Measurements from ENCODE around the gene CDYL.

The CDYL gene

DNA sequence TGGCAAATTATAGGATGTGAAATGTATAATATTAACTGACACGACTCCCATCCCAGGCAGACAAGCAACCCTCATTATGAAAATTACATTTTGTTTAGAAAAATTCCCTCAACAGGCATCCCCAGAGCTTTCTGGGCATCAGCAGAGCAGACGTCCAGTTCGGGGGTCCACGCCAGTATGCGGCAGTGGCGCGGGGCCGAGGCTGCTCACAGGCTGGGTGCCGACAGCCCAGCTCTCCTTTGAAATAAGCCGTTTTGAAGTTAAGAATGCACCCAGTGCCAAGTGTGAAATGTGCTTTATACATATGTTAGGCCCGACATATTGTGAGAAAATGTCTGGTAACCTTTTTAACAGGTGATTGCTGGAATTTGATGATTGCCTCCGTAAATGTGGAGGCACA lies 177.2 kb downstream of the CDYL start:
- Histone ChIP-seq H3K4me3 (ENCODE audit: low read length) (no peak overlapping the region), H4K20me1 (ENCODE audit: control insufficient read depth, insufficient read depth, low read depth, low read length) (no peaks in the 10 kb centered on the region), H3K9me2 (replicated peaks; ENCODE audit: control insufficient read depth, low read length) (no peaks in the 10 kb centered on the region), H3K4me1 (ENCODE audit: control insufficient read depth, low read length) (no peaks in the 10 kb centered on the region), H3K79me2 (ENCODE audit: control insufficient read depth, low read length) (no peaks in the 10 kb centered on the region), H3K4me2 (ENCODE audit: low read length) (no peak overlapping the region), H3F3A (ENCODE audit: control insufficient read depth, insufficient read depth) (no peaks in the 10 kb centered on the region), H3K36me3 (ENCODE audit: control insufficient read depth, low read length) (no peaks in the 10 kb centered on the region; the same call in 1 of the 2 replicates), H3K9me3 (ENCODE audit: control insufficient read depth, insufficient read depth, low read length) (no peaks in the 10 kb centered on the region), H3K27me3 (ENCODE audit: control insufficient read depth, low read length) (no peaks in the 10 kb centered on the region), H3K27ac (ENCODE audit: low read depth, low read length) (no peak overlapping the region)
- TF ChIP-seq, protein P1, sequence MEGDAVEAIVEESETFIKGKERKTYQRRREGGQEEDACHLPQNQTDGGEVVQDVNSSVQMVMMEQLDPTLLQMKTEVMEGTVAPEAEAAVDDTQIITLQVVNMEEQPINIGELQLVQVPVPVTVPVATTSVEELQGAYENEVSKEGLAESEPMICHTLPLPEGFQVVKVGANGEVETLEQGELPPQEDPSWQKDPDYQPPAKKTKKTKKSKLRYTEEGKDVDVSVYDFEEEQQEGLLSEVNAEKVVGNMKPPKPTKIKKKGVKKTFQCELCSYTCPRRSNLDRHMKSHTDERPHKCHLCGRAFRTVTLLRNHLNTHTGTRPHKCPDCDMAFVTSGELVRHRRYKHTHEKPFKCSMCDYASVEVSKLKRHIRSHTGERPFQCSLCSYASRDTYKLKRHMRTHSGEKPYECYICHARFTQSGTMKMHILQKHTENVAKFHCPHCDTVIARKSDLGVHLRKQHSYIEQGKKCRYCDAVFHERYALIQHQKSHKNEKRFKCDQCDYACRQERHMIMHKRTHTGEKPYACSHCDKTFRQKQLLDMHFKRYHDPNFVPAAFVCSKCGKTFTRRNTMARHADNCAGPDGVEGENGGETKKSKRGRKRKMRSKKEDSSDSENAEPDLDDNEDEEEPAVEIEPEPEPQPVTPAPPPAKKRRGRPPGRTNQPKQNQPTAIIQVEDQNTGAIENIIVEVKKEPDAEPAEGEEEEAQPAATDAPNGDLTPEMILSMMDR (IDR thresholded peaks at IDR 0.05; ENCODE audit: low read depth, low read length, poor library complexity, severe bottlenecking) = no peak
- TF ChIP-seq EZH2phosphoT487 (IDR thresholded peaks at IDR 0.05; ENCODE audit: borderline replicate concordance, low read length) = no peak

DNA sequence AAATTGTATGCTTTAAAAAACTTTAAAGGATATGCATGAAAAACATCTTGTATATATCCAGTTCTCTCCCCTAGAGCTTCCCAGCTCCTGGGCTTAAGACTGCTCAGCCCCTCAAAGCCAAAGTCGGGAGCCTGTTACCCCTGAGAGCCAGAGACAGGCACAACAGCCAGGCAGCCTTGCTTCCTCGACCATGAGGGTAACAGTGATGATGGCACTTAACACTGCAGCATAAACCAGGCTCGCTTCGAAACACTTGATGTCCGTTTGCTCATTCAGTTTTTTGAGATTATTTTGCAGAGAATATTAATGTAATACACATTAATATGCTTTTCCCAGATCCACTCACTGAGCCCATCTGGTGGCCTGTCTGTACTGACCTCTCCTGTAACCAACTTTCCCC lies 180.4 kb downstream of the CDYL start:
- H4K20me1 ChIP-seq (ENCODE audit: control insufficient read depth, insufficient read depth, low read depth, low read length) = no peaks in the 10 kb centered on the region
- no peak overlapping the region for H3K4me2 ChIP-seq (ENCODE audit: low read length)
- H3K79me2 ChIP-seq (ENCODE audit: control insufficient read depth, low read length) = no peaks in the 10 kb centered on the region
- no peaks in the 10 kb centered on the region for H3K4me1 ChIP-seq (ENCODE audit: control insufficient read depth, low read length)
- no peaks in the 10 kb centered on the region for H3F3A ChIP-seq (ENCODE audit: control insufficient read depth, insufficient read depth)
- no peaks in the 10 kb centered on the region for H3K9me3 ChIP-seq (ENCODE audit: control insufficient read depth, insufficient read depth, low read length)
- H3K27ac ChIP-seq (ENCODE audit: low read depth, low read length) = no peak overlapping the region
- TF ChIP-seq, protein P1 (IDR thresholded peaks at IDR 0.05; ENCODE audit: low read depth, low read length, poor library complexity, severe bottlenecking) = no peak
- no peak for TF ChIP-seq EZH2phosphoT487 (IDR thresholded peaks at IDR 0.05; ENCODE audit: borderline replicate concordance, low read length)
- no peaks in the 10 kb centered on the region for H3K9me2 ChIP-seq (replicated peaks; ENCODE audit: control insufficient read depth, low read length)
- peaks cover 4% of the 10 kb centered on the region; the same call in 1 of the 2 replicates for H3K27me3 ChIP-seq (ENCODE audit: control insufficient read depth, low read length)
- H3K4me3 ChIP-seq (ENCODE audit: low read length) = no peak overlapping the region
- no peaks in the 10 kb centered on the region; the same call in 1 of the 2 replicates for H3K36me3 ChIP-seq (ENCODE audit: control insufficient read depth, low read length)

DNA sequence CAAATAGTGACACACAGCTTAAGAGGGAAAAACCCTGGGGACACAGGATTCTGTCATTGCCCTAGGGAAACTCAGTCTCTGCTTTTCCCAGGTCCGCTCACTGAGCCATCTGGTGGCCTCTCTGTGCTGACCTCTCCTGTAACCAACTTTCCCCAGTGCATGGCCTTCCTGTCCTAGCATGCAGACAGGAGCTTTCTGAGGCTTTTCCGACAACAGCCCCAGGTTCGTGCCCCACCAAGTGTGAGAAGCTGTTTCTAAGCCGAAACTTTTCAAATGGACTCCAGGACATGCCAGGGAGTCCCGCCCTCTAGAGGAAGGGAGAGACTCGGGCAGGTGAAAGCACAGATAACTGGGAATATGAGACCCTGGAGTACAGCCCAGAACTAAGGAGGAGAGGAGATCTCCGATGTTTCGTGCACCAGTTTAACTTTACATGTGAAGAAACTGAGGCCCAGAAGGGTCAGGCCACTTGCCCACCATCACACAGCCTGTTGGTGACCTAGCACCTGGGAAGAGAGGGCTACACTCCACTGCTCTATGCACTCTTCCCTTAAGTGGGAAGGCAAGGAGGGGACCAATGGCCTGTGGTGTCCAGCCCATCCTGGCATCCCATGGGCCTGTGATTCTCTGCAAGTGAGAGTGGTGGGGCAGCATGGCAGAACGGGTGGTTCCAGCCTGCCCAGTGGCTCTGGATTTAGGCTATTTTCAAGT lies 181.5 kb downstream of the CDYL start:
- H3K4me1 ChIP-seq (ENCODE audit: control insufficient read depth, low read length) = no peaks in the 10 kb centered on the region
- TF ChIP-seq, protein P1 (IDR thresholded peaks at IDR 0.05; ENCODE audit: low read depth, low read length, poor library complexity, severe bottlenecking) = no peak
- TF ChIP-seq EZH2phosphoT487 (IDR thresholded peaks at IDR 0.05; ENCODE audit: borderline replicate concordance, low read length) = no peak
- H3K4me3 ChIP-seq (ENCODE audit: low read length) = no peak overlapping the region
- H3F3A ChIP-seq (ENCODE audit: control insufficient read depth, insufficient read depth) = no peaks in the 10 kb centered on the region
- H4K20me1 ChIP-seq (ENCODE audit: control insufficient read depth, insufficient read depth, low read depth, low read length) = no peaks in the 10 kb centered on the region
- peaks cover 4% of the 10 kb centered on the region; the same call in 1 of the 2 replicates for H3K27me3 ChIP-seq (ENCODE audit: control insufficient read depth, low read length)
- no peak overlapping the region for H3K4me2 ChIP-seq (ENCODE audit: low read length)
- H3K27ac ChIP-seq (ENCODE audit: low read depth, low read length) = no peak overlapping the region
- H3K79me2 ChIP-seq (ENCODE audit: control insufficient read depth, low read length) = no peaks in the 10 kb centered on the region
- no peaks in the 10 kb centered on the region for H3K9me2 ChIP-seq (replicated peaks; ENCODE audit: control insufficient read depth, low read length)
- no peaks in the 10 kb centered on the region; the same call in 1 of the 2 replicates for H3K36me3 ChIP-seq (ENCODE audit: control insufficient read depth, low read length)
- H3K9me3 ChIP-seq (ENCODE audit: control insufficient read depth, insufficient read depth, low read length) = no peaks in the 10 kb centered on the region

Measured in DOHH2 (cell line).